Mesodermal cell (in vitro differentiated cells): Measurements from ENCODE around the gene GNA12.
A peak's percentile ranks its signal among the peaks of the same experiment; 100 is the strongest.
"Not testable (repeated sequence)": the region's sequence is repeated elsewhere in the genome, so short reads cannot be mapped to it uniquely, and the experiment has no call there.

Experiments used
- H3K27ac ChIP-seq: 2 replicates; pipeline ENCODE4 v1.7.0; 2013; ENCODE audit warnings: mild to moderate bottlenecking, low read depth, low read length, moderate library complexity; ENCODE audit not compliant: severe bottlenecking
- H3K36me3 ChIP-seq: 2 replicates; pipeline ENCODE4 v1.7.1; 2013; ENCODE audit warnings: mild to moderate bottlenecking, low read length, moderate library complexity; ENCODE audit not compliant: control insufficient read depth, insufficient read depth
- H3K4me1 ChIP-seq: one replicate; pipeline ENCODE4 v1.7.1; 2013; ENCODE audit warnings: mild to moderate bottlenecking, low read length; ENCODE audit not compliant: insufficient read depth, control insufficient read depth, poor library complexity, severe bottlenecking
- H3K4me3 ChIP-seq: 2 replicates; pipeline ENCODE4 v1.7.0; 2013; ENCODE audit warnings: low read length, control low read depth, mild to moderate bottlenecking; ENCODE audit not compliant: insufficient read depth, poor library complexity, severe bottlenecking; ENCODE audit errors: extremely low read depth
- H3K9me3 ChIP-seq: 2 replicates; pipeline ENCODE4 v1.7.1; 2013; ENCODE audit warnings: mild to moderate bottlenecking, low read length, moderate library complexity; ENCODE audit not compliant: control insufficient read depth
- WGBS, 2 experiments: methylation state at CpG; one replicate each; pipeline ENCODE4 v1.1.5; 2013; ENCODE audit warnings: missing lambda C conversion rate in 2 of 2; ENCODE audit not compliant: insufficient coverage in 2 of 2; 5-methylcytosine and 5-hydroxymethylcytosine counted together

GNA12 gene

GRCh38 chr7:2751086-2751485 is 93.0 kb downstream of the GNA12 start:
- H3K27ac ChIP-seq = no peak overlapping the region
- no peaks in the 10 kb centered on the region for H3K4me1 ChIP-seq
- H3K36me3 ChIP-seq = peaks cover 28% of the 10 kb centered on the region
- 87 to 94% methylated on average over 3 of the region's 5 CpGs for WGBS, 2 experiments
- no peak overlapping the region for H3K4me3 ChIP-seq
- H3K9me3 ChIP-seq = peaks cover 11% of the 10 kb centered on the region

GRCh38 chr7:2750004-2750407 is 94.1 kb downstream of the GNA12 start:
- peaks cover 3% of the 10 kb centered on the region for H3K9me3 ChIP-seq
- no peak overlapping the region for H3K4me3 ChIP-seq
- no peaks in the 10 kb centered on the region for H3K4me1 ChIP-seq
- H3K36me3 ChIP-seq = peaks cover 18% of the 10 kb centered on the region
- WGBS, 2 experiments = 75 to 85% methylated on average over 4 to 5 of the region's 5 CpGs
- peak overlapping the region; percentile 30 for H3K27ac ChIP-seq

GRCh38 chr7:2748684-2749083 is 95.4 kb downstream of the GNA12 start:
- not testable (repeated sequence) for H3K4me3 ChIP-seq, H3K4me1 ChIP-seq, H3K27ac ChIP-seq, H3K9me3 ChIP-seq, H3K36me3 ChIP-seq

- not testable (repeated sequence) for H3K9me3 ChIP-seq, H3K4me3 ChIP-seq, H3K4me1 ChIP-seq, H3K27ac ChIP-seq
- 94 to 98% methylated on average over 15 to 19 of the region's 20 CpGs for WGBS, 2 experiments
- peaks cover 21% of the 10 kb centered on the region for H3K36me3 ChIP-seq
Measured at GRCh38 chr7:2743523-2744185, 100.5 kb downstream of the GNA12 start.

- Histone ChIP-seq H3K4me3 (no peak overlapping the region), H3K9me3 (peaks cover 4% of the 10 kb centered on the region), H3K27ac (no peak overlapping the region), H3K4me1 (peaks cover 6% of the 10 kb centered on the region), H3K36me3 (peaks cover 30% of the 10 kb centered on the region)
- WGBS, 2 experiments = 92% methylated on average over 11 to 12 of the region's 19 CpGs
Measured at GRCh38 chr7:2738766-2739549, 105.2 kb downstream of the GNA12 start.

- WGBS, 2 experiments = 93 to 95% methylated on average over 15 to 16 of the region's 18 CpGs
- peaks cover 6% of the 10 kb centered on the region for H3K4me1 ChIP-seq
- peaks cover 37% of the 10 kb centered on the region for H3K36me3 ChIP-seq
Measured at GRCh38 chr7:2737771-2738540, 106.2 kb downstream of the GNA12 start.

GRCh38 chr7:2737005-2737743 is 106.9 kb downstream of the GNA12 start:
- not testable (repeated sequence) for H3K9me3 ChIP-seq, H3K27ac ChIP-seq, H3K4me1 ChIP-seq, H3K4me3 ChIP-seq
- H3K36me3 ChIP-seq = peaks cover 43% of the 10 kb centered on the region
- 93 to 98% methylated on average over 10 to 11 of the region's 15 CpGs for WGBS, 2 experiments

More at GRCh38 chr7:2737771-2738540, 106.2 kb downstream of the GNA12 start:
- H3K4me3 ChIP-seq = no peak overlapping the region
- peaks cover 3% of the 10 kb centered on the region for H3K9me3 ChIP-seq
- no peak overlapping the region for H3K27ac ChIP-seq

GRCh38 chr7:2736411-2736914 is 107.6 kb downstream of the GNA12 start:
- Histone ChIP-seq H3K4me3 (no peak overlapping the region), H3K4me1 (peaks cover 6% of the 10 kb centered on the region), H3K9me3 (no peaks in the 10 kb centered on the region), H3K27ac (no peak overlapping the region), H3K36me3 (peaks cover 49% of the 10 kb centered on the region)
- WGBS, 2 experiments = 92 to 94% methylated on average over 17 of the region's 17 CpGs

GRCh38 chr7:2735744-2736143 is 108.4 kb downstream of the GNA12 start:
- H3K27ac ChIP-seq = no peak overlapping the region
- no peak overlapping the region for H3K4me3 ChIP-seq
- peaks cover 6% of the 10 kb centered on the region for H3K4me1 ChIP-seq
- no peaks in the 10 kb centered on the region for H3K9me3 ChIP-seq
- H3K36me3 ChIP-seq = peaks cover 49% of the 10 kb centered on the region
- WGBS, 2 experiments = 96 to 98% methylated on average over 13 of the region's 13 CpGs
